ENCODE results near the gene PBX2.
"Not testable (repeated sequence)": the region's sequence is repeated elsewhere in the genome, so short reads cannot be mapped to it uniquely, and the experiment has no call there.

PBX2 gene

GRCh38 chr6:32214126-32214525, 24.1 kb upstream of the PBX2 start:
- CTCF ChIA-PET = interaction anchor here (0.6 kb wide), 1 partner anchor 1020 kb away, joined by 3 read pairs; no protein-coding TSS in a partner anchor
- TF ChIP-seq CTCF (conservative IDR thresholded peaks at IDR 0.05; ENCODE audit: low read depth) = no peak
- no peak overlapping the region for H3K27ac ChIP-seq
- POLR2A ChIA-PET (ENCODE audit: low non-redundant PET) = no interaction called here
- DNase-seq (ENCODE audit: low spot score) = no peak

- CTCF ChIA-PET = no interaction called here
- POLR2A ChIA-PET (ENCODE audit: low non-redundant PET) = no interaction called here
- no peak for DNase-seq (ENCODE audit: low spot score)
- H3K27ac ChIP-seq = no peak overlapping the region
- TF ChIP-seq CTCF (conservative IDR thresholded peaks at IDR 0.05; ENCODE audit: low read depth) = no peak
Measured at GRCh38 chr6:32213649-32214048, 23.6 kb upstream of the PBX2 start.

GRCh38 chr6:32212076-32212760, 22.2 kb upstream of the PBX2 start:
- POLR2A ChIA-PET (ENCODE audit: low non-redundant PET) = no interaction called here
- TF ChIP-seq CTCF (conservative IDR thresholded peaks at IDR 0.05; ENCODE audit: low read depth) = no peak
- DNase-seq (ENCODE audit: low spot score) = no peak
- CTCF ChIA-PET = no interaction called here
- H3K27ac ChIP-seq = no peak overlapping the region

GRCh38 chr6:32211432-32211831, 21.4 kb upstream of the PBX2 start:
- H3K27ac ChIP-seq; DNase-seq (ENCODE audit: low spot score); CTCF ChIA-PET; POLR2A ChIA-PET (ENCODE audit: low non-redundant PET): not testable (repeated sequence)

GRCh38 chr6:32210191-32210601, 20.2 kb upstream of the PBX2 start:
- H3K27ac ChIP-seq = no peak overlapping the region
- POLR2A ChIA-PET (ENCODE audit: low non-redundant PET) = no interaction called here
- DNase-seq (ENCODE audit: low spot score) = no peak
- no peak for TF ChIP-seq CTCF (conservative IDR thresholded peaks at IDR 0.05; ENCODE audit: low read depth)
- CTCF ChIA-PET = no interaction called here

DNA sequence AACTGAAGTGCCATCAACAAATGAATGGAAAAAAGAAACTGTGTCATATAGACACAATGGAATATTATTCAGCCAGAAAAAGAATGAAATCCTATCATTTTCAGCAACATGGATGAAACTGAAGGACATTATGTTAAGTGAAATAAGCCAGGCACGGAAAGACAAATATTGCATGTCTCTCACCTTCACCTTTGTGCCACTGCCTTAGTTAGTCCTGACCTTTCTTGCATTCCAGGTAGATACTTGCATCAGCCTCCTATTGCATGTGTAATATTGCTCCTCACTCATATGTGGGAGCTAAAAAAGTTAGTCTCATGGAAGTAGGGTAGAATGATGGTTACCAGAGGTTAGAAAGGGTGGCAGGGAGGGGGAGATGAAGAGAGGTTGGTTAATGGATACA, 19.0 kb upstream of the PBX2 start:
- no peak for TF ChIP-seq CTCF (conservative IDR thresholded peaks at IDR 0.05; ENCODE audit: low read depth)
- CTCF ChIA-PET = no interaction called here
- no peak for DNase-seq (ENCODE audit: low spot score)
- POLR2A ChIA-PET (ENCODE audit: low non-redundant PET) = no interaction called here
- no peak overlapping the region for H3K27ac ChIP-seq

- POLR2A ChIA-PET (ENCODE audit: low non-redundant PET) = no interaction called here
- CTCF ChIA-PET = no interaction called here
- H3K27ac ChIP-seq = no peak overlapping the region
- TF ChIP-seq CTCF (conservative IDR thresholded peaks at IDR 0.05; ENCODE audit: low read depth) = no peak
- no peak for DNase-seq (ENCODE audit: low spot score)
Measured at GRCh38 chr6:32204268-32204715, 14.3 kb upstream of the PBX2 start.
